Measurements from ENCODE around the gene RABGEF1.
"Not testable (repeated sequence)": the region's sequence is repeated elsewhere in the genome, so short reads cannot be mapped to it uniquely, and the experiment has no call there.

RABGEF1 gene

DNA sequence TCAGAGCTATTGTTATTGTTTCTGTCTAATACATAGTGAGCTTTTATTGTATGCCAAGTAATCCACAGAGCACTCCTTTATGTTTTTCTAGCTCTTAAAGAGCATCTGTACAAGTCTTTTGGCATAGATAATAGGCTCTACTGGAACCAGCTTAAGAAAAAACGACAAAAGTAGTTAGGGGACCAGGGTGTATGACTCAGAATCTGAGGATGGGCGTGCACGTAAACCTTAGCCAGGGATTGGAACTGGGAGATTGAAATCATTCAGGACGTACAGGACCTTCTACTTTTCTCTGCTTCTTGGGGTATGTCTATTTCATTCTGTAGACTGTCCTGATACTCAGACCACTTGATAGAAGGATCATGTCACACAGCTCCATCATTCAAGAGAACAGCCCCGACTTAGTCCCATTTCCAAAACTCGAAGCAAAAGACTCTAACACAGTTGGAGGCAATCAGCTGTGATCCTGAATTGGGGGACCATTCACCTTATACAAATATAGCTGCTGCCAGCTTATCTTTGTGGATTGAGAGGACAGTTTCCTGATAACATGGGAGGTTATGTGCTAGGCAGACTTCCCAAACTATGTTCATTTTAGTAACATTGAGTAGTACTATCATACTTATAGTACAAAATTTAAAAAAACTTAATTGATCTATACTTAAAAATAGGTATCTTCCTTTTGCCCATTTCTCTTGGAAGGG, 24.9 kb downstream of the RABGEF1 start:
- DNase-seq (ENCODE audit: low spot score): not testable (repeated sequence)

- DNase-seq (ENCODE audit: low spot score): no peak
These were observed 25.5 kb downstream of the RABGEF1 start for GRCh38 chr7:66766041-66766440.

- DNase-seq (ENCODE audit: low spot score): not testable (repeated sequence)
These were observed 27.0 kb downstream of the RABGEF1 start for GRCh38 chr7:66767486-66767885.

GRCh38 chr7:66768865-66769832, 28.6 kb downstream of the RABGEF1 start:
- DNase-seq (ENCODE audit: low spot score): no peak

- DNase-seq (ENCODE audit: low spot score): no peak
These were observed 29.4 kb downstream of the RABGEF1 start for GRCh38 chr7:66769833-66770512.

DNA sequence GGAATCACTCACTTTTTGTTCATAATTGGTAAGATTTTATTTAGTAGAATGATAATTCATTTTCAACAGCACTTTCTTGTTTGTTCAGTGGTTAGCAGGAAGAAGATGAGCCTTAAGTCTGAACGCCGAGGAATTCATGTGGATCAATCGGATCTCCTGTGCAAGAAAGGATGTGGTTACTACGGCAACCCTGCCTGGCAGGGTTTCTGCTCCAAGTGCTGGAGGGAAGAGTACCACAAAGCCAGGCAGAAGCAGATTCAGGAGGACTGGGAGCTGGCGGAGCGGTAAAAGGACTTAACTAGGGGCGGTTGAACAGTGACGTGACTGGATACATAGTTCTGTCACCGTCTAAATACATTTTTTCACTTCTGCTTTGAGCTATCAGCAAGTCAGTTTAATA, 31.3 kb downstream of the RABGEF1 start:
- no peak for DNase-seq (ENCODE audit: low spot score)

- DNase-seq (ENCODE audit: low spot score): not testable (repeated sequence)
These were observed 33.2 kb downstream of the RABGEF1 start for GRCh38 chr7:66773744-66774143.

- not testable (repeated sequence) for DNase-seq (ENCODE audit: low spot score)
These were observed 35.9 kb downstream of the RABGEF1 start for GRCh38 chr7:66776383-66776782.

GRCh38 chr7:66776800-66777442, 36.4 kb downstream of the RABGEF1 start:
- DNase-seq (ENCODE audit: low spot score): no peak

- DNase-seq (ENCODE audit: low spot score): no peak
These were observed 37.7 kb downstream of the RABGEF1 start for GRCh38 chr7:66778201-66778600.

DNA sequence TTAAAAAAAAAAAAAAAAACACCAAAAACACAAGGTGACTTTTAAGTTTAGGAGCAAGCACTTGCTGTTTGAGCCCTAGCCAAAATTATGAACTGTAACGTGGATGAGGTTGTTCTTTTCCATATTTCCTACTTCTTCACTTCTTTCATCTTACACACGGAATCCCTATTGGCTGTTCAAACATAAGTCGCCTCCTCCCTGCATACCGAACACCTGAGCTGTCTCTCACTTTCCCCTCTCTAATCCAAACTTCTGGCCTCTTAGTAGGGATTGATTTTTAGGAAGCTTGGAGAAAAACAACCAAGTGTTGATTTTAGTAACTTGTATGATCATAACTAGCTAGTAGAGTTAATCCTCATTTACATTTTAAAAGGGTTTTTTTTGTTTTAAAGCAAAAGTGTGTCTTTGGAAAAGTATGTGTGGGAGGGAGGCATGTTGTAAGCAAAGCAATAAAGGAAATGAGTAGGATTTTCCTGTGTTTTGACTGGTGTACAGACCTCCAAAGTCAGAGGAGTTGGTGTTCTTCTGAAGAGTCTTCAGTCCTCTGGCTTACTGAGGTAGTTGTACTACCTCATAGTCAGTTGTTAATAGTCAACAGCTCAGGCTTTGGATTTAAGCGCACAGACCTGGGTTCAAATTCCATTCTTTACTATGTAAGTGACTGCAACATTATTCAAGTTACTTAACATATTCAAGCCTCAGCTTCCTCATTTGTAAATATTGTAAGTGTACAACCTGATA, 39.3 kb downstream of the RABGEF1 start:
- no peak for DNase-seq (ENCODE audit: low spot score)

GRCh38 chr7:66781408-66782090, 41.0 kb downstream of the RABGEF1 start:
- DNase-seq (ENCODE audit: low spot score): no peak

- not testable (repeated sequence) for DNase-seq (ENCODE audit: low spot score)
These were observed 42.3 kb downstream of the RABGEF1 start for GRCh38 chr7:66782875-66783274.

GRCh38 chr7:66783887-66784595, 43.5 kb downstream of the RABGEF1 start:
- DNase-seq (ENCODE audit: low spot score): not testable (repeated sequence)

GRCh38 chr7:66790196-66790595, 49.7 kb downstream of the RABGEF1 start:
- no peak for DNase-seq (ENCODE audit: low spot score)

DNA sequence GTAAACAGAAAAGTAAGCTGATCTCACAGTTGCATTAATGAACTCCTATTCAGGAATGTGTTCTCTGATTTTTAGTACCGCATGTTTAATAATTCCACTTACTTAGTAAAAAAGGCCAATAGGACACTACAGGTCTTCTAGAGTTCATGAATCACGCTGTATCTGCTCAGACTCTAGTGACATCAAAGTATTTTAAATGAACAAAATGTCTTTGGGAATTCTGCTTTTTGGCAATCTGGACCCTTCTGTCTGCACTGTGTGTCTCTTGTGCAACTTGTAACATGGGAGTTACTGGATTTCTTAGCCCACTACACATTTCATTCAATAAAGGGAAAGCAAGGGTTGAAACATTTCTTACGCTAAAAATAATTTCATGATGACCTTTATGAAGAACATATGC, 50.2 kb downstream of the RABGEF1 start:
- no peak for DNase-seq (ENCODE audit: low spot score)

DNA sequence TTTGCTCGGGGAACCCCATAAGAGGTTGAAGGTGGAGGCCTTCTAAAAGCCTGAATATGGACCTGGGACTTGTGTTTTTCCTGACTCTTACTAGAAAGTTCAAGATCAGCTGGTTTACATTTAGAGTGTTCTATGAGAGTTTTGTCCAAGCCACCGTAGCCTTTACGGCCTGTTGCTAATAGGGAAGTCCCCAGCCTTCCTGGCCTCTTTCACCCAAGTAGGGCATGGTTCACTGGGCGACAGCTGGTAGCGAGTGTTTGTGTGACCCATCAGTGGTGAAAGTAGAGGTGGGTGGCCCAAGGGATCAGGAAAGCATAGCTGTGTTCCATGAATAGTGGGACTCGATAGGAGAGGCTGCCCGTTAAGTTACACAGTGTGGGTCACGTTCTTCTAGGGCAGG, 60.1 kb downstream of the RABGEF1 start:
- DNase-seq (ENCODE audit: low spot score): no peak

DNA sequence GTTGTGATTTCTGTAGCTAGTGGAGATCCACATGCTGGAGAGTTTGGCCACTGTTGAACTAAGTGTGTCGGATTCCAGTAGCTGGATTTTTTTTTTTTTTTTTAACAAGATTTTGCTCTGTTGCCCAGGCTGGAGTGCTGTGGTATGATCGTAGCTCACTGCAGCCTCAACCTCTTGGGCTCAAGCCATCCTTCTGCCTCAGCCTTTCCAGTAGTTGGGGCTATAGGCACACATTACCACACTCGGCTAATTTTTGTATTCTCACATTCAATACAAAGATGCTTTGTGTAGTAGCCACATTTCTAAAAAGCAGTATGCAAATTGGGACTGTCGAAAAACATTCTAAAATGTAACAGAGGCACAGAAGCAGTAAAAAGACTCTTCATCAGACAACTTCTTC, 63.5 kb downstream of the RABGEF1 start:
- DNase-seq (ENCODE audit: low spot score): peak; percentile 86

- DNase-seq (ENCODE audit: low spot score): no peak
These were observed 67.2 kb downstream of the RABGEF1 start for GRCh38 chr7:66807736-66808135.

GRCh38 chr7:66810716-66811115, 70.2 kb downstream of the RABGEF1 start:
- no peak for DNase-seq (ENCODE audit: low spot score)

All from globus pallidus (tissue), 1 donor.